WTC11 (cell line): ENCODE results near the gene GPR62. TPM values are rescaled to one million over a fixed set of nuclear protein-coding genes. Genes with fewer than 3 reads are reported as not detected.

Experiments used
- ATAC-seq: fragments of 200-7000 bp; cut with Tn5 transposase; 2 replicates; pipeline ENCODE4 v1.10.0; 2021; ENCODE audit warnings: mild to moderate bottlenecking, moderate library complexity
- CTCF ChIA-PET: fragments of 300-600 bp; sonication (Branson Sonifier 250); formaldehyde crosslinking; loops from one replicate; lab custom pipeline; 2021; ENCODE audit warnings: antibody characterized with exemption; lab: Charles Lee
- POLR2A ChIA-PET: fragments of 350-600 bp; sonication (Branson Sonifier 250); formaldehyde crosslinking; loops from one replicate; lab custom pipeline; 2021; ENCODE audit warnings: antibody characterized with exemption; lab: Charles Lee
- DNase-seq: peaks from one replicate; pipeline ENCODE4 v3.0.0; 2021; ENCODE audit warnings: low spot score
- H3K27ac Mint-ChIP-seq: 2 replicates; pipeline ENCODE4 v1.8.0; 2021; ENCODE audit warnings: mixed read lengths
- H3K27me3 Mint-ChIP-seq: 2 replicates; pipeline ENCODE4 v1.8.0; 2021; ENCODE audit warnings: low read depth, mild to moderate bottlenecking, moderate library complexity, mixed read lengths
- H3K36me3 Mint-ChIP-seq: 2 replicates; pipeline ENCODE4 v1.8.0; 2021; ENCODE audit warnings: mixed read lengths
- H3K4me1 Mint-ChIP-seq: 2 replicates; pipeline ENCODE4 v1.8.0; 2022; ENCODE audit warnings: mixed read lengths
- H3K4me3 Mint-ChIP-seq: 2 replicates; pipeline ENCODE4 v1.8.0; 2021; ENCODE audit warnings: mild to moderate bottlenecking, moderate library complexity, mixed read lengths
- H3K9me3 Mint-ChIP-seq: 2 replicates; pipeline ENCODE4 v1.8.0; 2021; ENCODE audit warnings: mixed read lengths
- EMX1 ChIP-seq: fragments of 250-450 bp; sonication (Bioruptor Pico); IDR thresholded peaks from 2 replicates; pipeline ENCODE4 v1.8.0; 2021; ENCODE audit warnings: mild to moderate bottlenecking
- FOXJ3 ChIP-seq: sonication (generic); formaldehyde crosslinking; IDR thresholded peaks from 2 replicates; pipeline ENCODE4 v1.9.0; 2021; ENCODE audit warnings: missing genetic modification reagents, mild to moderate bottlenecking, borderline replicate concordance
- FOXK1 ChIP-seq: sonication (generic); formaldehyde crosslinking; IDR thresholded peaks from 2 replicates; pipeline ENCODE4 v1.8.0; 2022; ENCODE audit warnings: mild to moderate bottlenecking, moderate library complexity, missing genetic modification reagents
- NFATC4 ChIP-seq: fragments of 250-450 bp; sonication (Bioruptor Pico); IDR thresholded peaks from 2 replicates; pipeline ENCODE4 v1.9.0; 2021; ENCODE audit warnings: mild to moderate bottlenecking
- NFE2L1 ChIP-seq: sonication (generic); formaldehyde crosslinking; IDR thresholded peaks from 2 replicates; pipeline ENCODE4 v1.8.1; 2023; ENCODE audit warnings: missing genetic modification reagents
- OVOL2 ChIP-seq: fragments of 250-450 bp; sonication (Bioruptor Pico); IDR thresholded peaks from 2 replicates; pipeline ENCODE4 v1.9.0; 2021; ENCODE audit warnings: mild to moderate bottlenecking, borderline replicate concordance
- SP1 ChIP-seq: sonication (generic); formaldehyde crosslinking; conservative IDR thresholded peaks from 2 replicates; pipeline ENCODE4 v1.8.1; 2022; ENCODE audit warnings: missing genetic modification reagents
- ZNF317 ChIP-seq: sonication (generic); formaldehyde crosslinking; IDR thresholded peaks from 2 replicates; pipeline ENCODE4 v1.8.1; 2023; ENCODE audit warnings: low read depth, mild to moderate bottlenecking, moderate library complexity, missing genetic modification reagents, borderline replicate concordance
- ZNF416 ChIP-seq: fragments of 250-450 bp; sonication (Bioruptor Pico); IDR thresholded peaks from 2 replicates; pipeline ENCODE4 v1.9.0; 2021; ENCODE audit warnings: mild to moderate bottlenecking, inconsistent platforms
- total RNA-seq: library from RNA; stranded (reverse); gene quantifications from 3 replicates; pipeline ENCODE4 v1.2.3, GENCODE V29; 2021
- TF ChIP-seq, protein P1 (sequence below): sonication (generic); formaldehyde crosslinking; IDR thresholded peaks from 2 replicates; pipeline ENCODE4 v1.8.1; 2023; ENCODE audit warnings: mild to moderate bottlenecking, missing genetic modification reagents
- TF ChIP-seq, protein P2 (sequence below): sonication (generic); formaldehyde crosslinking; IDR thresholded peaks from 2 replicates; pipeline ENCODE4 v1.8.1; 2023; ENCODE audit warnings: mild to moderate bottlenecking, missing genetic modification reagents, moderate library complexity
- TF ChIP-seq, protein P3 (sequence below): sonication (generic); formaldehyde crosslinking; IDR thresholded peaks from 2 replicates; pipeline ENCODE4 v1.8.1; 2022; ENCODE audit warnings: mild to moderate bottlenecking, moderate library complexity, missing genetic modification reagents
- TF ChIP-seq, protein P4 (sequence below): fragments of 250-450 bp; sonication (Bioruptor Pico); conservative IDR thresholded peaks from 2 replicates; pipeline ENCODE4 v1.9.0; 2021; ENCODE audit warnings: mild to moderate bottlenecking
- TF ChIP-seq, protein P5 (sequence below): fragments of 250-450 bp; sonication (Bioruptor Pico); IDR thresholded peaks from 2 replicates; pipeline ENCODE4 v1.9.0; 2021; ENCODE audit warnings: mild to moderate bottlenecking

The GPR62 gene
- total RNA-seq, 1 experiment from 2014 or later, result 0.24 TPM

DNA sequence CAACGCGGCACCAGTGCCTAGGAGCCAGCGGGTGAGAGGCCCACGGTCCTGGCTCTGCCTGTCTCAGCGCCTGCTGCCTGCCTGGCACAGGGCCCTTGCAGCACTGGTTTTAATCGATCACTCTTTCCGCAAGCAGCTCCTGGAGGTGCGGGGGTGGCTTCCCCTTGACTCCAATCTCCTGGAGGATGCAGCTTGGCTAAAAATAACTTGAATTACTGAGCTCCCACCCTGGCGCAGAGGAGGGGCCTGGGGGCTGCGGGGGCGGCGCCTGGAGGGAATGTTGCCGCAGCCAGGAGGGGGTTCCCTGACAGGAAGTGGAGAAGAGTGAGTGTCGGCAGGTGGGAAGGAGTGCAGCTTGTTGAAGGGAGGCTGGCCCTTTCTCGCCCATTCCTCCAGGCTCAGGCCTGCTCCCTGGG lies 50.4 kb downstream of the GPR62 start:
- peak; percentile 56 for ATAC-seq

DNA sequence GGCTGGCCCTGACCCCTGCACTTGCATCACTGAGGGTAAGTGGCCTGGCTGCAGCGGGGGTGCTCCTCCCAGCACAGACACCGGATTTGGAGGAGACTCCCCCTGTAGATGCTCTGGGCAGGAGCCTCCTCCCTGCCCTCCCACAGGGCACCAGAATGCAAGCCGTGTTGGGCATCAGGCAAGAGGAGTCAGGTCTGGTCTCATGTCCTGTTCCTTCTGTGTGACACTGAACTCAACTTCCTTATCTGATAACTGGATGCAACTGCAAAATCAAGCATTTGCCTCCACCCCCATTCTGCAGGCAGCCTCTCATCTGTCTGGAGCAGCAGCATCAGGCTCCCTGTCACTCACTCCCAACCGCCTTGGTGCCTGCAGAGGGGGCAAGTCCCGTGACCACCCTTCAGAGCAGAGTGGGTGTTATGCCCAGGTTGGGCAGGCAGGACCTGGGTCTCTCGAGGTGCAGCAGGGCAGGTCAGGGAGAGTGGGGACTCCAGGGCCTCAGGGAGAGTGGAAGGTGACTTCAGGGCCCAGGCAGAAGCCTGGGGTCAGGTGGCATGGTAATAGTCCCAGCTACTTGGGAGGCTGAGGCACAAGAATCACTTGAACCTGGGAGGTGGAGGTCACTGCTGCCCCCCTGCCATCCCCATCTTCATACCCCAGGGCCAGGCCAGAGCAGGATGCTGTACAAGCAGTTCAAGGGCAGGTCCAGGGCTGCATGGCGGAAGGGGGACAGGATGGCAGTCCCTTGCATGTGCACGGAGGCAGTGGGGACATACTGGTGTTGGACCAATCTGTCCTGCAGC lies 51.0 kb downstream of the GPR62 start:
- no peak for DNase-seq
- ChIA-PET CTCF (interaction anchor here (0.6 to 8.5 kb wide), 18 partner anchors 10 to 333 kb away, joined by 3 to 382 read pairs (median 11); partner anchors contain the start of genes DUSP7, POC1A and RPL29), POLR2A (interaction anchor here (0.8 to 1.7 kb wide), 3 partner anchors 24 to 148 kb away, joined by 4 to 9 read pairs (median 4); partner anchors contain the start of genes DUSP7 and POC1A)
- H3K4me1 Mint-ChIP-seq, result peaks cover 45% of the 10 kb centered on the region
- H3K4me3 Mint-ChIP-seq, result peak overlapping the region; percentile 52
- peak; percentile 3; the same call in 1 of the 2 replicates for ATAC-seq
- TF ChIP-seq SP1 (CRISPR knock-in tag), result no peak
- no peak for TF ChIP-seq FOXJ3 (CRISPR knock-in tag)
- TF ChIP-seq, protein P1, sequence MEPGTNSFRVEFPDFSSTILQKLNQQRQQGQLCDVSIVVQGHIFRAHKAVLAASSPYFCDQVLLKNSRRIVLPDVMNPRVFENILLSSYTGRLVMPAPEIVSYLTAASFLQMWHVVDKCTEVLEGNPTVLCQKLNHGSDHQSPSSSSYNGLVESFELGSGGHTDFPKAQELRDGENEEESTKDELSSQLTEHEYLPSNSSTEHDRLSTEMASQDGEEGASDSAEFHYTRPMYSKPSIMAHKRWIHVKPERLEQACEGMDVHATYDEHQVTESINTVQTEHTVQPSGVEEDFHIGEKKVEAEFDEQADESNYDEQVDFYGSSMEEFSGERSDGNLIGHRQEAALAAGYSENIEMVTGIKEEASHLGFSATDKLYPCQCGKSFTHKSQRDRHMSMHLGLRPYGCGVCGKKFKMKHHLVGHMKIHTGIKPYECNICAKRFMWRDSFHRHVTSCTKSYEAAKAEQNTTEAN (CRISPR knock-in tag), result 0 out of 2 replicates have a peak, but pooled peaks have one; percentile 61
- TF ChIP-seq, protein P2, sequence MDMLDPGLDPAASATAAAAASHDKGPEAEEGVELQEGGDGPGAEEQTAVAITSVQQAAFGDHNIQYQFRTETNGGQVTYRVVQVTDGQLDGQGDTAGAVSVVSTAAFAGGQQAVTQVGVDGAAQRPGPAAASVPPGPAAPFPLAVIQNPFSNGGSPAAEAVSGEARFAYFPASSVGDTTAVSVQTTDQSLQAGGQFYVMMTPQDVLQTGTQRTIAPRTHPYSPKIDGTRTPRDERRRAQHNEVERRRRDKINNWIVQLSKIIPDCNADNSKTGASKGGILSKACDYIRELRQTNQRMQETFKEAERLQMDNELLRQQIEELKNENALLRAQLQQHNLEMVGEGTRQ (CRISPR knock-in tag), result peak; percentile 1; the same call in 1 of the 2 replicates
- no peaks in the 10 kb centered on the region; the same call in 1 of the 2 replicates for H3K27me3 Mint-ChIP-seq
- H3K27ac Mint-ChIP-seq, result no peak overlapping the region
- no peaks in the 10 kb centered on the region for H3K9me3 Mint-ChIP-seq
- H3K36me3 Mint-ChIP-seq, result no peaks in the 10 kb centered on the region

More for the DNA sequence above, 50.4 kb downstream of the GPR62 start:
- Mint-ChIP-seq H3K9me3 (no peaks in the 10 kb centered on the region), H3K27ac (peak overlapping the region; percentile 63; the same call in 1 of the 2 replicates), H3K4me1 (peaks cover 45% of the 10 kb centered on the region), H3K36me3 (no peaks in the 10 kb centered on the region), H3K27me3 (no peaks in the 10 kb centered on the region), H3K4me3 (peak overlapping the region; percentile 52)
- peak; percentile 65 for DNase-seq
- POLR2A ChIA-PET, result interaction anchor here (0.6 to 1.7 kb wide), 4 partner anchors 23 to 149 kb away, joined by 4 to 9 read pairs (median 4); partner anchors contain the start of genes DUSP7 and POC1A
- TF ChIP-seq OVOL2 (CRISPR knock-in tag), result no peak
- TF ChIP-seq NFATC4 (CRISPR knock-in tag), result no peak
- TF ChIP-seq, protein P3, sequence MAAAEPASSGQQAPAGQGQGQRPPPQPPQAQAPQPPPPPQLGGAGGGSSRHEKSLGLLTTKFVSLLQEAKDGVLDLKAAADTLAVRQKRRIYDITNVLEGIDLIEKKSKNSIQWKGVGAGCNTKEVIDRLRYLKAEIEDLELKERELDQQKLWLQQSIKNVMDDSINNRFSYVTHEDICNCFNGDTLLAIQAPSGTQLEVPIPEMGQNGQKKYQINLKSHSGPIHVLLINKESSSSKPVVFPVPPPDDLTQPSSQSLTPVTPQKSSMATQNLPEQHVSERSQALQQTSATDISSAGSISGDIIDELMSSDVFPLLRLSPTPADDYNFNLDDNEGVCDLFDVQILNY (CRISPR knock-in tag), result no peak
- TF ChIP-seq FOXK1 (CRISPR knock-in tag), result no peak
- TF ChIP-seq EMX1, result no peak
- TF ChIP-seq ZNF317 (CRISPR knock-in tag), result no peak
- no peak for TF ChIP-seq ZNF416
- TF ChIP-seq, protein P4, sequence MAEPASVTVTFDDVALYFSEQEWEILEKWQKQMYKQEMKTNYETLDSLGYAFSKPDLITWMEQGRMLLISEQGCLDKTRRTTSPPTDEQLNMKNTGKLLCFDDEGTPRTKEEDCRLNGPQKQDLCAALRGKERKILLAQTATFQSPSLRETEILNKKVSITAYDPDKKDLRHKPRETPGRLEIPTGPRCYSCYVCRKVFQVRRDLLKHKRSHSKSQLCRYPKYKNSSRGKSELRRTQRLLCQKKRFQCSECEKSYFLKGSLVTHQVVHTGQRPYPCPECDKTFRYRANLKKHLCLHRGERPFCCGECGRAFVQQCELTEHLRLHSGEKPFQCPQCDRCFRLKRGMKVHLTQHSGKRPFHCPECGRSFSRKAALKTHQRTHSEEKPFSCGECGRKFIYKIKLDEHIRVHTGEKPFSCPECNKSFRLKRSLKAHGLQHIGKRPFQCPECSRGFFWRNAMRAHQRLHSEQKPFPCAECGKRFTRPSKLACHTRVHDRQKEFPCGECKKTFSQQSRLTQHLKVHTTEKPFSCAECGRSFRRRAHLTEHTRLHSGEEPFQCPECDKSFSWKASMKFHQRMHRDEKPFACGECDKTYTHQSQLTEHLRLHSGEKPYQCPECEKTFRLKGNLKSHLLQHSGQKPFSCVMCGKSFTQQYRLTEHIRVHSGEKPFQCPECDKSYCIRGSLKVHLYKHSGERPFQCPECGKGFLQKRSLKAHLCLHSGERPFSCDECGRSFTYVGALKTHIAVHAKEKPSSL (CRISPR knock-in tag), result no peak
- TF ChIP-seq, protein P5, sequence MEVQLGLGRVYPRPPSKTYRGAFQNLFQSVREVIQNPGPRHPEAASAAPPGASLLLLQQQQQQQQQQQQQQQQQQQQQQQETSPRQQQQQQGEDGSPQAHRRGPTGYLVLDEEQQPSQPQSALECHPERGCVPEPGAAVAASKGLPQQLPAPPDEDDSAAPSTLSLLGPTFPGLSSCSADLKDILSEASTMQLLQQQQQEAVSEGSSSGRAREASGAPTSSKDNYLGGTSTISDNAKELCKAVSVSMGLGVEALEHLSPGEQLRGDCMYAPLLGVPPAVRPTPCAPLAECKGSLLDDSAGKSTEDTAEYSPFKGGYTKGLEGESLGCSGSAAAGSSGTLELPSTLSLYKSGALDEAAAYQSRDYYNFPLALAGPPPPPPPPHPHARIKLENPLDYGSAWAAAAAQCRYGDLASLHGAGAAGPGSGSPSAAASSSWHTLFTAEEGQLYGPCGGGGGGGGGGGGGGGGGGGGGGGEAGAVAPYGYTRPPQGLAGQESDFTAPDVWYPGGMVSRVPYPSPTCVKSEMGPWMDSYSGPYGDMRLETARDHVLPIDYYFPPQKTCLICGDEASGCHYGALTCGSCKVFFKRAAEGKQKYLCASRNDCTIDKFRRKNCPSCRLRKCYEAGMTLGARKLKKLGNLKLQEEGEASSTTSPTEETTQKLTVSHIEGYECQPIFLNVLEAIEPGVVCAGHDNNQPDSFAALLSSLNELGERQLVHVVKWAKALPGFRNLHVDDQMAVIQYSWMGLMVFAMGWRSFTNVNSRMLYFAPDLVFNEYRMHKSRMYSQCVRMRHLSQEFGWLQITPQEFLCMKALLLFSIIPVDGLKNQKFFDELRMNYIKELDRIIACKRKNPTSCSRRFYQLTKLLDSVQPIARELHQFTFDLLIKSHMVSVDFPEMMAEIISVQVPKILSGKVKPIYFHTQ (CRISPR knock-in tag), result no peak
- TF ChIP-seq NFE2L1 (CRISPR knock-in tag), result no peak
- CTCF ChIA-PET, result interaction anchor here (0.9 to 8.5 kb wide), 19 partner anchors 10 to 383 kb away, joined by 3 to 382 read pairs (median 11); partner anchors contain the start of genes DUSP7, POC1A and RPL29
